GM12878 (cell line): Measurements from ENCODE around the gene ANKDD1A. TPM values are rescaled to one million over a fixed set of nuclear protein-coding genes. Genes with fewer than 3 reads are reported as not detected.
A peak's percentile ranks its signal among the peaks of the same experiment; 100 is the strongest.

Experiments
- ATF2 ChIP-seq: IDR thresholded peaks from 2 replicates; pipeline ENCODE4 v1.6.1; 2012; ENCODE audit warnings: low read length, inconsistent platforms
- CHD1 ChIP-seq: IDR thresholded peaks from 2 replicates; pipeline ENCODE4 v1.6.1; 2012; ENCODE audit warnings: low read depth, low read length, improper control_type of control experiment
- E4F1 ChIP-seq: fragments of 450-650 bp; IDR thresholded peaks from 2 replicates; pipeline ENCODE4 v1.6.1; 2018; ENCODE audit warnings: borderline replicate concordance, mild to moderate bottlenecking; ENCODE audit not compliant: partially characterized antibody
- ELK1 ChIP-seq: IDR thresholded peaks from 2 replicates; pipeline ENCODE4 v1.6.1; 2012; ENCODE audit warnings: low read depth, low read length, improper control_type of control experiment
- FOS ChIP-seq: IDR thresholded peaks from 3 replicates; pipeline ENCODE4 v1.6.1; 2011; ENCODE audit warnings: borderline replicate concordance; ENCODE audit not compliant: insufficient read length; ENCODE audit errors: extremely low read depth
- GATAD2B ChIP-seq: fragments of 450-650 bp; conservative IDR thresholded peaks from 2 replicates; pipeline ENCODE4 v1.6.1; 2017; ENCODE audit warnings: low read depth, mild to moderate bottlenecking, moderate library complexity
- HCFC1 ChIP-seq: fragments of 150-350 bp; IDR thresholded peaks from 2 replicates; pipeline ENCODE4 v1.6.1; 2014; ENCODE audit warnings: low read length
- NFXL1 ChIP-seq: fragments of 450-650 bp; IDR thresholded peaks from 2 replicates; pipeline ENCODE4 v1.6.1; 2017; ENCODE audit warnings: antibody characterized with exemption, mild to moderate bottlenecking, borderline replicate concordance
- POLR2AphosphoS2 ChIP-seq: IDR thresholded peaks from 2 replicates; pipeline ENCODE4 v1.6.1; 2011; ENCODE audit warnings: low read depth, mild to moderate bottlenecking, low read length, improper control_type of control experiment, moderate library complexity
- PRDM15 ChIP-seq: fragments of 450-650 bp; formaldehyde crosslinking; IDR thresholded peaks from 2 replicates; pipeline ENCODE4 v1.4.0; 2020; ENCODE audit warnings: mild to moderate bottlenecking, moderate library complexity
- RELA ChIP-seq: fragments of 450-650 bp; IDR thresholded peaks from 2 replicates; pipeline ENCODE4 v1.8.0; 2014; ENCODE audit warnings: borderline replicate concordance; ENCODE audit not compliant: partially characterized antibody
- REST ChIP-seq: IDR thresholded peaks from 2 replicates; pipeline ENCODE4 v1.6.1; 2012; ENCODE audit warnings: mild to moderate bottlenecking, low read depth, low read length
- SMARCA5 ChIP-seq: fragments of 450-650 bp; IDR thresholded peaks from 2 replicates; pipeline ENCODE4 v1.6.1; 2017; ENCODE audit warnings: mild to moderate bottlenecking
- TAF1 ChIP-seq: IDR thresholded peaks from 2 replicates; pipeline ENCODE4 v1.6.1; 2011; ENCODE audit warnings: mild to moderate bottlenecking, low read depth, low read length, borderline replicate concordance
- TCF3 ChIP-seq: IDR thresholded peaks from 2 replicates; pipeline ENCODE4 v1.6.1; 2012; ENCODE audit warnings: low read depth, mild to moderate bottlenecking, low read length, borderline replicate concordance; ENCODE audit not compliant: insufficient read depth
- YBX1 ChIP-seq: fragments of 450-650 bp; IDR thresholded peaks from 2 replicates; pipeline ENCODE4 v1.6.1; 2016; ENCODE audit warnings: antibody characterized with exemption
- polyA plus RNA-seq, 11 experiments: library from polyadenylated mRNA; depleted of rRNA in 4 of 11; unstranded in 6 of 11; stranded (reverse) in 5 of 11; fragments of >200 nt; fragmentation: Nextera tagmentation in 4 of 11; fragmentation: Illumina TruSeq in 1 of 11; extraction: Ambion mirVana in 4 of 11; extraction: Trizol in 1 of 11; gene quantifications; 1 replicate in 1 of 11; 2 replicates in 10 of 11; pipeline versions ENCODE4 v1.2.1 to v1.2.3, GENCODE V29; 2011 to 2016; ENCODE audit warnings: inconsistent platforms in 2 of 11, missing spikeins in 2 of 11, low read depth in 1 of 11
- total RNA-seq, 4 experiments: library from RNA; depleted of rRNA in 3 of 4; stranded (reverse); fragments of >200 nt in 3 of 4; fragmentation: Illumina TruSeq in 1 of 4; extraction: Trizol in 1 of 4; gene quantifications; 2 replicates each; pipeline versions ENCODE4 v1.2.1 to v1.2.3, GENCODE V29; 2013 to 2021

The ANKDD1A gene
- total and polyA plus RNA-seq, 10 of the 15 experiments (the other 5 are each of a cell fraction or from before 2014, with no cell fraction given), result 1.5 to 6.6 (median 4.1) TPM

- TF ChIP-seq E4F1 (peak; percentile 77), ELK1 (no peak; the same call in 1 of the 2 replicates), TAF1 (peak; percentile 73), REST (no peak), POLR2AphosphoS2 (peak; percentile 34; the same call in 1 of the 2 replicates), SMARCA5 (peak; percentile 99), YBX1 (no peak), TCF3 (peak; percentile 25; the same call in 1 of the 2 replicates), RELA (no peak), FOS (peak; percentile 63), HCFC1 (peak; percentile 42; the same call in 1 of the 2 replicates), GATAD2B (peak; percentile 87), CHD1 (0 out of 2 replicates have a peak, but pooled peaks have one; percentile 34), PRDM15 (CRISPR knock-in tag) (no peak), NFXL1 (no peak), ATF2 (no peak)
These were observed 18.0 kb upstream of the ANKDD1A start (continued) for GRCh38 chr15:64893481-64894394.
